HEK293 (cell line): ENCODE data around the gene ITGB8.

Source experiments
- CTCF ChIP-seq: fragments of 450-650 bp; formaldehyde crosslinking; IDR thresholded peaks from 2 replicates; pipeline ENCODE4 v1.5.1; 2016; ENCODE audit warnings: missing biosample characterization, missing genetic modification characterization
- PRDM10 ChIP-seq: fragments of 450-650 bp; formaldehyde crosslinking; IDR thresholded peaks from 2 replicates; pipeline ENCODE4 v1.5.1; 2016; ENCODE audit warnings: missing biosample characterization, missing genetic modification characterization
- ZBTB17 ChIP-seq: fragments of 450-650 bp; formaldehyde crosslinking; IDR thresholded peaks from 2 replicates; pipeline ENCODE4 v1.5.1; 2016; ENCODE audit warnings: missing biosample characterization, missing genetic modification characterization

DNA sequence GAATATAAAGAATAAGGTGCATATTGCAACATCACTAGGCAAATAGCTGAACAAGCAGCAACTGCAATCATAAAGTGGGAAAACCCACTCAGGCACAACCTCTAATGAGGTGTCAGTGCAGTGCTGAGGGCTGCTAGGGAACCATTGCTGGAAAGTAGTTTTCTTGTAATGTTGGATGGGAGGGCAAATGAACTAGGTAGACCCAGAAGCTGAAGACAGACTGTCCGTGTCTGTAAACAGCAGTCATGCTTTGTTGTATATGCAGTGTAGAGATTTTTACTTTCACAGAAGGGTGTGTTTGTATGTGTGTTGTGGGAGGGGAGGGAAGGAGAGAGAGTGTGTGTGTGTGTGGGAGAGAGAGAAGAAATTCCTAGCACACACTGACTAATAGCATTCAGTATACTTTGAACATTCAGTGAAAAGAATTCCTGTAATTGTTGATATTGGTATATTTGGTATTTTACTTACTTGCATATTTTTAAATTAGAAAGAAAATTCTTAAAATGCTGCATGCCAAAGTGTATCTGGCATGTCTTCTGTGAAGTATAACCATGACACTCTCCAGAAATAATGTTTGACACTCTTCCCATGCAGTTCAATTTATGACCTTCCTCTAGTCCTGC is 28.8 kb downstream of the ITGB8 start:
- no peak for TF ChIP-seq CTCF (tag by site-specific recombination)
- no peak for TF ChIP-seq PRDM10 (tag by site-specific recombination)
- TF ChIP-seq ZBTB17 (tag by site-specific recombination), result no peak
